GM23248 (cell line): ENCODE data around the gene CUL2.

Experiments
- EZH2 ChIP-seq: fragments of 200-600 bp; sonication (generic); IDR thresholded peaks from 2 replicates; pipeline ENCODE4 v1.6.1; 2018; ENCODE audit warnings: antibody characterized with exemption, mild to moderate bottlenecking; ENCODE audit not compliant: insufficient read depth, poor library complexity, severe bottlenecking
- EZH2phosphoT487 ChIP-seq: fragments of 200-600 bp; sonication (generic); IDR thresholded peaks from 2 replicates; pipeline ENCODE4 v1.6.1; 2018; ENCODE audit warnings: antibody characterized with exemption, moderate library complexity, mild to moderate bottlenecking, low read depth; ENCODE audit not compliant: insufficient read depth

GRCh38 chr10:34988397-34989067 is 101.6 kb downstream of the CUL2 start:
- TF ChIP-seq EZH2 = no peak
- TF ChIP-seq EZH2phosphoT487 = no peak
